Keratinocyte (primary cell): ENCODE measurements around the gene CCDC192.

Experiments used
- CTCF ChIP-seq, 3 experiments: IDR thresholded peaks in 1 of 3; conservative IDR thresholded peaks in 1 of 3; optimal IDR thresholded peaks in 1 of 3; 2 replicates in 2 of 3; 3 replicates in 1 of 3; pipeline versions ENCODE3 to v1.5.1; 2011; ENCODE audit warnings: low read length in 3 of 3, mild to moderate bottlenecking in 3 of 3, moderate library complexity in 2 of 3, control low read depth in 1 of 3, inconsistent platforms in 1 of 3; ENCODE audit not compliant: insufficient read depth in 2 of 3; ENCODE audit errors: extremely low read depth in 1 of 3
- EZH2 ChIP-seq: IDR thresholded peaks from one replicate; pipeline ENCODE4 v1.6.1; 2012; ENCODE audit warnings: inconsistent platforms, mild to moderate bottlenecking, low read length, moderate library complexity

GRCh38 chr5:127957701-127958239, 254.6 kb downstream of the CCDC192 start:
- TF ChIP-seq CTCF (optimal IDR thresholded peaks at IDR 0.05 in 1 of 3, IDR thresholded peaks at IDR 0.05 in 1 of 3, conservative IDR thresholded peaks at IDR 0.05 in 1 of 3; ENCODE audit: extremely low read depth in 1 of 3, insufficient read depth in 2 of 3, low read length in 3 of 3) (no peak), EZH2 (no peak)
